Ishikawa (cell line): ENCODE data around the gene KLHDC7B.

ENCODE experiments used
- EP300 ChIP-seq: IDR thresholded peaks from 2 replicates; pipeline ENCODE4 v1.6.1; 2012; ENCODE audit warnings: borderline replicate concordance
- NFIC ChIP-seq: IDR thresholded peaks from 2 replicates; pipeline ENCODE4 v1.6.1; 2012
- RAD21 ChIP-seq: IDR thresholded peaks from 2 replicates; pipeline ENCODE4 v1.6.1; 2012; ENCODE audit warnings: low read depth
- TAF1 ChIP-seq: IDR thresholded peaks from 2 replicates; pipeline ENCODE4 v1.6.1; 2012; ENCODE audit warnings: low read depth, mild to moderate bottlenecking
- TCF12 ChIP-seq: IDR thresholded peaks from 2 replicates; pipeline ENCODE4 v1.6.1; 2012; ENCODE audit warnings: low read depth
- YY1 ChIP-seq: IDR thresholded peaks from 2 replicates; pipeline ENCODE4 v1.6.1; 2012; ENCODE audit warnings: low read depth
- TF ChIP-seq, protein P1 (sequence below): IDR thresholded peaks from 2 replicates; pipeline ENCODE4 v1.6.1; 2012

DNA sequence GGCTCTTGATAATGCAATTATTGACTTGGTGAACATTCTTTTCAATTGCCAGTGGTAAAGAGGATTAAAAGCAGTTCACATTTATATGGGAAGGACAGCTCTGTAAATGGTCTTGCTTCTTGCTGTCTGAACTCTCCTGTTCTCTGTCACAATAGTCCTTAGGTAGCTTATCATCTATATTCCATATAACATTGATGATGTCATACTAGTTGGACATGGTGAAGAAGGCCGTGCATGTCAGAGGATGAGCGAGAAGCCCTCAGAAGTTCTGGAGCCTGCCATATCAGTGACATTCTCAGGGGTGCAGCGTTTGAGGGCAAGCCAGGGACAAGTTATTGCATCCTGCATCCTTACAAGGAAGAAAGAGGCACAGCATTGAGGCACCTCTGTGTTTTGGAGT, 39.5 kb downstream of the KLHDC7B start:
- TF ChIP-seq NFIC (no peak), TAF1 (no peak), RAD21 (no peak), TCF12 (no peak), EP300 (no peak), YY1 (no peak)
- TF ChIP-seq, protein P1, sequence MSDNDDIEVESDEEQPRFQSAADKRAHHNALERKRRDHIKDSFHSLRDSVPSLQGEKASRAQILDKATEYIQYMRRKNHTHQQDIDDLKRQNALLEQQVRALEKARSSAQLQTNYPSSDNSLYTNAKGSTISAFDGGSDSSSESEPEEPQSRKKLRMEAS = no peak
